Mucosa of rectum (tissue), 2 donors: ENCODE results near the gene HYDIN.

ENCODE experiments used
- H3K27ac ChIP-seq, 2 donors: one replicate each; pipeline ENCODE4 v1.7.0; 2013; ENCODE audit warnings: inconsistent platforms in 2 of 2, low read depth in 2 of 2, low read length in 2 of 2
- H3K27me3 ChIP-seq, 2 donors: one replicate each; pipeline ENCODE4 v1.7.0; 2013; ENCODE audit warnings: low read length in 2 of 2; ENCODE audit not compliant: control insufficient read depth in 2 of 2, insufficient read depth in 2 of 2
- H3K36me3 ChIP-seq, 2 donors: one replicate each; pipeline ENCODE4 v1.7.0; 2013; ENCODE audit warnings: low read length in 2 of 2; ENCODE audit not compliant: control insufficient read depth in 2 of 2, insufficient read depth in 2 of 2
- H3K4me1 ChIP-seq, 2 donors: one replicate each; pipeline ENCODE4 v1.7.0; 2013; ENCODE audit warnings: low read length in 2 of 2, mild to moderate bottlenecking in 1 of 2; ENCODE audit not compliant: control insufficient read depth in 2 of 2, insufficient read depth in 2 of 2
- H3K4me3 ChIP-seq, 2 donors: one replicate each; pipeline ENCODE4 v1.7.0; 2013; ENCODE audit warnings: low read length in 2 of 2
- H3K9ac ChIP-seq, 2 donors: one replicate each; pipeline ENCODE4 v1.7.0; 2013; ENCODE audit warnings: low read length in 2 of 2, low read depth in 1 of 2, mild to moderate bottlenecking in 1 of 2
- H3K9me3 ChIP-seq, 2 donors: one replicate each; pipeline ENCODE4 v1.7.0; 2013; ENCODE audit warnings: low read length in 2 of 2; ENCODE audit not compliant: control insufficient read depth in 2 of 2
- donor health status: healthy.
- donor health status: Normal muscosa, but diverticular disease.

The HYDIN gene

GRCh38 chr16:71255721-71256120 lies 25.2 kb upstream of the HYDIN start:
- H3K9me3 ChIP-seq, result no peaks in the 10 kb centered on the region
- no peak overlapping the region for H3K4me3 ChIP-seq
- no peak overlapping the region for H3K27ac ChIP-seq
- H3K4me1 ChIP-seq, result no peaks in the 10 kb centered on the region
- H3K9ac ChIP-seq, result no peak overlapping the region
- H3K36me3 ChIP-seq, result no peaks in the 10 kb centered on the region
- no peaks in the 10 kb centered on the region for H3K27me3 ChIP-seq

GRCh38 chr16:71254832-71255525 lies 24.5 kb upstream of the HYDIN start:
- Histone ChIP-seq H3K27ac (no peak overlapping the region), H3K9me3 (no peaks in the 10 kb centered on the region), H3K4me3 (no peak overlapping the region), H3K4me1 (no peaks in the 10 kb centered on the region), H3K9ac (no peak overlapping the region), H3K36me3 (no peaks in the 10 kb centered on the region), H3K27me3 (no peaks in the 10 kb centered on the region)

DNA sequence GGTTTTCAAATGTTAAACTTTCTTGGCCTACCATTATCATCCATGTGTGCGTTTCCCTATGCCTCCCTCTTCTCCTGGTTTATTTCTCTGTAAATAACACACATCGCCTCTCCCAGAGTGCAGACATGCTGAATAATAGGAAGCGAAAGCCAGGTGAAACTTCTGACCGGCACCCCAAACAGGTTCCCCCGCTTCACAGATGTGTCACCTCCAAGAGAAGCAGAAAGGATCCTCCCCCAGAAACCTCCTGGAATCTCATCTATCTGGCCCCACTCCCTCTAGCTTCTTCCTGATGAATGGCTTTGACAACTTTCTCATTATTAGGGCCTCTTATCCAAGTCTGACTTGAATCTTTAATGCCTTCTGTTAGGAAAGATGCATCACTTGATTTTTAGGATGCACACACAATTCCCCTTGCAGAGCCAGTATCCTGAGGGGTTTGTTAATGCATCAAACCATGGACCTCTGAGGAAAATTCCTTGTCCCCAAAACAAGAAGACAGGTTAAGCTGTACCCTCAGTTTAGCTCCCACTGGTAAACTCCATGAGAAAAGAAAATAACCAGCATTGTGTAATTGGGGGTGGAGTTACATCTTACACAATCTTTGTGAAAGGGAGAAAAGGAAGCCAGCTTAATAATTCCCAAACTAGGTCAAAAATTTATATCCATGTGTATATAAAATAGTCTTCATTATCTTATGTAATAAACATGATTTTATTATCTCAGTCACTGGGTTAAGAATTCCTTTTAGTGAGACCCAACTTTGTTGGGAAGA lies 20.1 kb upstream of the HYDIN start:
- H3K4me1 ChIP-seq, result no peaks in the 10 kb centered on the region
- no peaks in the 10 kb centered on the region for H3K27me3 ChIP-seq
- no peak overlapping the region for H3K9ac ChIP-seq
- H3K9me3 ChIP-seq, result no peaks in the 10 kb centered on the region
- H3K36me3 ChIP-seq, result no peaks in the 10 kb centered on the region
- no peak overlapping the region for H3K4me3 ChIP-seq
- no peak overlapping the region for H3K27ac ChIP-seq

- no peak overlapping the region for H3K4me3 ChIP-seq
- H3K27ac ChIP-seq, result no peak overlapping the region
- H3K36me3 ChIP-seq, result no peaks in the 10 kb centered on the region
- no peaks in the 10 kb centered on the region for H3K9me3 ChIP-seq
- no peaks in the 10 kb centered on the region for H3K27me3 ChIP-seq
- no peaks in the 10 kb centered on the region for H3K4me1 ChIP-seq
- H3K9ac ChIP-seq, result no peak overlapping the region
Observed at GRCh38 chr16:71249399-71249798, 18.9 kb upstream of the HYDIN start.

DNA sequence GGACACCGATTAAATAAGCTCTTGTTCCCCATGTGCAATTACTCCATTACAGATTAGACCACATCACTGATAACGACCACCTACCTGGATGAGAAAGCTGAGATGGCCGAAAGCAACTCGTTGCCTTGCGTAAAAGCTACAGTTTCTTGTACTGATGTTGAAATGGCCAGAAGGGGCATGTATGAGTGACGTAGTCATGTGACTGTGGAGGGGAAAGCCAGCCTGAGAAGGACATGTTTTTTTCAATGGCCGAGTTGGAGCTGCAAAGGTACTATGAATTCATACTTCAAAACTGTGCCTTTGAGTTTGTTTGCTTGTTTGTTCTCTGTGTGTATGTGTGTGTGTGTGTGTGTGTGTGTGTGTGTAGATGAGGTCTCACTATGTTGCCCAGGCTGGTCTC lies 17.0 kb upstream of the HYDIN start:
- Histone ChIP-seq H3K27me3 (no peaks in the 10 kb centered on the region), H3K36me3 (no peaks in the 10 kb centered on the region), H3K4me1 (no peaks in the 10 kb centered on the region), H3K27ac (no peak overlapping the region), H3K9ac (no peak overlapping the region), H3K9me3 (no peaks in the 10 kb centered on the region), H3K4me3 (no peak overlapping the region)

- H3K4me3 ChIP-seq, result no peak overlapping the region
- H3K27ac ChIP-seq, result no peak overlapping the region
- H3K9ac ChIP-seq, result no peak overlapping the region
- no peaks in the 10 kb centered on the region for H3K4me1 ChIP-seq
- H3K36me3 ChIP-seq, result no peaks in the 10 kb centered on the region
- no peaks in the 10 kb centered on the region for H3K27me3 ChIP-seq
- no peaks in the 10 kb centered on the region for H3K9me3 ChIP-seq
Observed at GRCh38 chr16:71246309-71246708, 15.8 kb upstream of the HYDIN start.

DNA sequence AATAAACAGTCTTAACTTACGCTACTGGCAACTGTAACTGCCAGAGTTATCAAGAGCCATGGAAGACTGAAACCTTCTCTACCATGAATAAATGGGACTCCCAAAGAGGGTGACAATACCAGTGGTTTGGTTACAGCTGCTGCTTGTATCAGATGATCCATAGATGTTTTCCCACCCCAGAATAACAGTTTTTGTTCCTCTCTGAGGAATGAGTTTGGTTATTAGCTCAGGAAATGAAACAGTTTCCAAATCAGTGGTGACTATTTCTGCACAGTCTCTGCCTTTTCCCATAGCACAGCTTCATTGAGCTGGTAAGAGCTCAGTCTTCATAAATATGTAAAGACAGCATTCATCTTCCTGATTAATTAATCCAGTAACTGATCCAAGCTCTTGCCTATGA lies 14.0 kb upstream of the HYDIN start:
- Histone ChIP-seq H3K27me3 (no peaks in the 10 kb centered on the region), H3K9me3 (no peaks in the 10 kb centered on the region), H3K9ac (no peak overlapping the region), H3K27ac (no peak overlapping the region), H3K36me3 (no peaks in the 10 kb centered on the region), H3K4me3 (no peak overlapping the region), H3K4me1 (no peaks in the 10 kb centered on the region)

GRCh38 chr16:71242601-71243000 lies 12.1 kb upstream of the HYDIN start:
- H3K27ac ChIP-seq, result no peak overlapping the region
- no peaks in the 10 kb centered on the region for H3K36me3 ChIP-seq
- no peaks in the 10 kb centered on the region for H3K9me3 ChIP-seq
- H3K4me1 ChIP-seq, result no peaks in the 10 kb centered on the region
- H3K27me3 ChIP-seq, result no peaks in the 10 kb centered on the region
- H3K4me3 ChIP-seq, result no peak overlapping the region
- no peak overlapping the region for H3K9ac ChIP-seq

DNA sequence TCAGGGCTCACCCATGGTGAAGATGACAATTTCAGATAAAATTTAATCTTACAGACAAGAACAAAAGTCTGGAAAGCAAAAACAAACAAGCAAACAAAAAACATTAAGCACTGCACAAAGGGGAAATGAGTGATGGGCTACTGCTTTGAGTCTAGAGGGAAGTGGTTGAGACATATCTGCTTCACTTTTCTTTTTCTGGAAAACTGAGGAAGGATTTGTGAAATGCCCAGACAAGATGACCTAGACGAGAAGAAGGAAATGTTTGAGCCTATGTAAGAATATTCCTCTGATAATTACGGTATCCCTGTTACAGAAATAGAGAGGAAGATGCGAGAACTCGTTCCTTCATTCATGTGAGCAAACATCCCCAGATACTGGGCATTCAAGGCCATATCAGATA lies 11.5 kb upstream of the HYDIN start:
- Histone ChIP-seq H3K9ac (no peak overlapping the region), H3K36me3 (no peaks in the 10 kb centered on the region), H3K4me1 (no peaks in the 10 kb centered on the region), H3K4me3 (no peak overlapping the region), H3K27me3 (no peaks in the 10 kb centered on the region), H3K27ac (no peak overlapping the region), H3K9me3 (no peaks in the 10 kb centered on the region)

- Histone ChIP-seq H3K9ac (no peak overlapping the region), H3K36me3 (no peaks in the 10 kb centered on the region), H3K9me3 (peaks cover 3 to 5% of the 10 kb centered on the region in 2 donors), H3K27ac (no peak overlapping the region), H3K4me1 (no peaks in the 10 kb centered on the region), H3K4me3 (no peak overlapping the region), H3K27me3 (no peaks in the 10 kb centered on the region)
Observed at GRCh38 chr16:71229344-71229743, 1.2 kb downstream of the HYDIN start.
